Midbrain (tissue), 1 donor: Measurements from ENCODE around the gene ATP13A1.

Source experiments
- DNase-seq: peaks from one replicate; lab custom pipeline; 2025; lab: John Stamatoyannopoulos, UW

Gene ATP13A1

GRCh38 chr19:19662871-19663255 lies 613 bp downstream of the ATP13A1 start:
- no peak for DNase-seq

GRCh38 chr19:19662344-19662743 lies 1.1 kb downstream of the ATP13A1 start:
- no peak for DNase-seq

GRCh38 chr19:19661675-19662251 lies 1.7 kb downstream of the ATP13A1 start:
- DNase-seq: no peak

- DNase-seq: no peak
These were observed 2.3 kb downstream of the ATP13A1 start for GRCh38 chr19:19661141-19661674.

- DNase-seq: no peak
These were observed 3.7 kb downstream of the ATP13A1 start for GRCh38 chr19:19659646-19660245.

GRCh38 chr19:19657397-19657783 lies 6.1 kb downstream of the ATP13A1 start:
- no peak for DNase-seq

- DNase-seq: no peak
These were observed 6.8 kb downstream of the ATP13A1 start for GRCh38 chr19:19656451-19657396.

GRCh38 chr19:19655641-19656343 lies 7.7 kb downstream of the ATP13A1 start:
- no peak for DNase-seq

GRCh38 chr19:19655051-19655594 lies 8.4 kb downstream of the ATP13A1 start:
- no peak for DNase-seq

GRCh38 chr19:19654441-19654840 lies 9.0 kb downstream of the ATP13A1 start:
- no peak for DNase-seq

- no peak for DNase-seq
These were observed 9.8 kb downstream of the ATP13A1 start for GRCh38 chr19:19653597-19654147.

- DNase-seq: no peak
These were observed 10.8 kb downstream of the ATP13A1 start for GRCh38 chr19:19652482-19653295.

- DNase-seq: peak; percentile 42
These were observed 12.4 kb downstream of the ATP13A1 start for GRCh38 chr19:19651076-19651475.

- no peak for DNase-seq
These were observed 13.1 kb downstream of the ATP13A1 start for GRCh38 chr19:19650331-19650730.

- DNase-seq: no peak
These were observed 13.9 kb downstream of the ATP13A1 start for GRCh38 chr19:19649580-19649995.

- no peak for DNase-seq
These were observed 14.3 kb downstream of the ATP13A1 start for GRCh38 chr19:19649155-19649554.

- DNase-seq: no peak
These were observed 16.2 kb downstream of the ATP13A1 start for GRCh38 chr19:19647037-19647835.

- DNase-seq: no peak
These were observed 18.1 kb downstream of the ATP13A1 start for GRCh38 chr19:19645233-19645870.

GRCh38 chr19:19644054-19644388 lies 19.5 kb downstream of the ATP13A1 start:
- DNase-seq: no peak
